HG03571 (cell line): ENCODE data around the gene NAV2.
"Not testable (repeated sequence)": the region's sequence is repeated elsewhere in the genome, so short reads cannot be mapped to it uniquely, and the experiment has no call there.

Source experiments
- ATAC-seq: cut with Tn5 transposase; IDR thresholded peaks from one replicate; pipeline ENCODE4 v1.9.1; 2021; ENCODE audit not compliant: unreplicated experiment

NAV2 gene

GRCh38 chr11:19987331-19987801 is 274.7 kb downstream of the NAV2 start:
- ATAC-seq = no peak

- no peak for ATAC-seq
These were observed 276.0 kb downstream of the NAV2 start for GRCh38 chr11:19988598-19988997.

- ATAC-seq = no peak
These were observed 276.6 kb downstream of the NAV2 start for GRCh38 chr11:19989191-19989590.

DNA sequence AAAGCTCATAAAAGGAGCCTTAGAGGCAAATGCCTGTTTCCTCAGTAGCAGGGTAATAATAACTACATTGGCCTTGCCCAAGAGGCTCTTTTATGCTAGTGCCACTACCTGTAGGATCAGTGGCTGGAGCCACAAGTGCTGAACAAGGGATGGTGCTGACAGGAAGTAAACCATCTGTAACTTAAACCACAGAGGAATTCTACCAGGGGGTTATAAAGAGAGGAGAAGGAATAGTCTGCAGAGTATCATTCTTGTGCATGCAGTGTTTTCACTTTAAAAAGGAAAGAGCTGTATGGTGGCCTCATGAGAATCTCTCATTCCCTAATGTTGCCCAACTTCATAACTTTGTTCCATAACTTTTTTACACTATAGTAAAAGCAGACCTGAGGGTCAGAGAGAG is 279.5 kb downstream of the NAV2 start:
- ATAC-seq = no peak

DNA sequence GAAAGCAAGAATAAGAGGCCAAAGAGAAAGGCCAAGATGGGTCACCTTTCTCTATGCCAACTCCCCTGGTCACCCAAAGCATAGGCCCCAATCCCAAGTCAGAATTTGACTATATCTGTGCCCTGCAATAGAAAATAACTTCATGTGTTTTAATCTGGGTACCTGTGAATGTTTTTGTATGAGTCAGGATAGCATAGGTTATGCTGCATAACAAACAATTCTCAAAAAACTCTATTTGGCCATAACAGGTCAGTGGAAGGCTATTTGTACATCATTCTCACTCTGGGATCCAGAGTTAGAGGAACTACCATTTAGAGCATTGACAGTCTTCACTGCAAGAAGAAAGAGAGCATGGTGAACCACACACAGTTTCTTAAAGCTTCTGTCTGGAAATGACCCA is 280.4 kb downstream of the NAV2 start:
- no peak for ATAC-seq

DNA sequence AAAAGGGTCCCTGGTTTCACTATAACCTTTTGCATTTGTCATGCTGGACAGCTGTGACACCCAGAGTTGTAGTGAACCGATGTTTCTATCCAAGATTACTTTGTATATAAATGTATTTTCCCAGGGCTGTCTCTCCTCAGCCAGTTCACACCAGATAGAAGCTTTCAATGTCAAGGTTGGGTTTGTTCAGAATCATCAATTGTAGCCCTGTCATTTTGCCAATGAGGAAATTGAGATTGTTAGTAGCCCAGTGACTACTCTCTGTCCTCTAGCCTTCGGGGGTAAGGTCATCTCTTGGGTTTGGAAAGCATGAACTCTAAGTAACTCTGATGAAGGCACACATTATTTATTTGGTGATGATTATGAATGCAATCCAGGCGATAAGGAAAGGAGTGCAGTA is 282.0 kb downstream of the NAV2 start:
- ATAC-seq = no peak

DNA sequence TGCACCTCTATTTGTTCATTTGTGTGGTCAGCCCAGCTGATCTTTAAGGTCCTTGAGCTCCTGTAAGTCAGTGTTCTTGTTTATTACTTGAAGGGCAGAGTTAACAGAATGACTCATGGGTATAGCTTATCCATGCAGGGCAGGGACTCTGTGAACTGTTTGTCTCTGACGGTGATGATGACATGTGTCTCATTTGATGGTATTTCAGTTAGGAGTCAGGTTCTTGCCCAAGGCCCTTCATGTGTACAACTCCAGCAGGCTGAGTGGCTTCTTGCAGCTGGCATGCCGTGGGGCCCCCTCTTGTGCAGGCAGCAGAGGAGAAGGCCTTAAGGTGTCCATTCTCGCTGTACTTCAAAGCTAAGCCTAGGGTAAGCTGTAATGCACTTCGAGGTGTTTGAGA is 282.5 kb downstream of the NAV2 start:
- ATAC-seq = no peak

- no peak for ATAC-seq
These were observed 283.9 kb downstream of the NAV2 start for GRCh38 chr11:19996571-19996970.

- no peak for ATAC-seq
These were observed 287.3 kb downstream of the NAV2 start for GRCh38 chr11:20000022-20000350.

GRCh38 chr11:20000351-20001134 is 287.9 kb downstream of the NAV2 start:
- no peak for ATAC-seq

- ATAC-seq = no peak
These were observed 289.9 kb downstream of the NAV2 start for GRCh38 chr11:20002312-20003216.

GRCh38 chr11:20003351-20003750 is 290.7 kb downstream of the NAV2 start:
- no peak for ATAC-seq

DNA sequence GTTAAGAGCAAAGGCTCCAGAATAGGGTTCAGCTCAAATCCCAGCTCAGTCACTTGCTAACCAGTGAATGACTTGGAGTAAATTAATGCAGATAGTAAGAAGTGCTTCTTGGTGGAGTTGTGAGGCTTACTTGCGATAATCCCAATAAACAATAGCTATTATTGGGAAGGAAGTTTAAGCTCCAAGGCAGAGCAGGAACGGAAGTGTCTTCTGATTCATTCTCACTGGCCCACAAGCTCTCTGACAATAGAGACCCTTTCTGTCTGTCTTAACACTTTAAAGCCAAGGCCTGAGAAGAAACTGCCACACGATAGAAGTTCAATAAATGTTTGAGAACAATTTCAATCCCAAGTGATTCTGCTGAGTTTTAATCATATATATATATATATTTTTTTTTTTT is 292.2 kb downstream of the NAV2 start:
- no peak for ATAC-seq

DNA sequence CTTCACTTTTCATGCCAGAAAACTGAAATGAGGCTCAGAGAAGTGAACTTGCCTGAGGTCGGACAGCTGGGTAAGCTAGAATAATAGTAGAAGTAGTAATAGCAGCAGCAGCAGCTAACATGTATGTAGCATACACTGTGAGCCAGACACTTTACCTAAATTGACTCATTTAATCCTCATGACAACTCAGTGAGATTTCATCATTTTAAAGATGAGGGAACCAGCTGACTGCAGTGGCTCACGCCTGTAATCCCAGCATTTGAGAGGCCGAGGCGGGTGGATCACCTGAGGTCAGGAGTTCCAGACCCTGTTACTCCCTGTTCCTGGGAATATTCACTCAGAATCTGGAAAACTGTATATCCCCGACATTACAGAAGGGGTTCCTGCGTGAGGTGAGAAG is 293.1 kb downstream of the NAV2 start:
- no peak for ATAC-seq

DNA sequence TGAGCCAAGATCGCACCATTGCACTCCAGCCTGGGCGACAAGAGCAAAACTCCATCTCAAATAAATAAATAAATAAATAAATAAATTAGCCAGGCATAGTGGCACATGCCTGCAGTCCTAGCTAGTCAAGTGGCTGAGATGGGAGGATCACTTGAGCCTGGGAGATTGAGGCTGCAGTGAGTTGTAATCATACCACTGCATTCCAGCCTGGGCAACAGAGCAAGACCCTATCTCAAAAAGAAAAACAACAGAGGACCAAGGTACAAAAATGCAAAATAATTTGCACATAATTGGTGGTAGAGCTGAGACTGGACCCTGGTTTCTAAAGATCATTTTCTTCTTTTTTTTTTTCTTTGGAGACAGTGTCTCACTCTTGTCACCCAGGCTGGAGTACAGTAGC is 294.0 kb downstream of the NAV2 start:
- not testable (repeated sequence) for ATAC-seq

- ATAC-seq = no peak
These were observed 294.7 kb downstream of the NAV2 start for GRCh38 chr11:20007386-20007785.

- no peak for ATAC-seq
These were observed 295.7 kb downstream of the NAV2 start for GRCh38 chr11:20008190-20008870.

GRCh38 chr11:20008871-20009644 is 296.4 kb downstream of the NAV2 start:
- ATAC-seq = no peak

- no peak for ATAC-seq
These were observed 297.7 kb downstream of the NAV2 start for GRCh38 chr11:20010156-20010850.

DNA sequence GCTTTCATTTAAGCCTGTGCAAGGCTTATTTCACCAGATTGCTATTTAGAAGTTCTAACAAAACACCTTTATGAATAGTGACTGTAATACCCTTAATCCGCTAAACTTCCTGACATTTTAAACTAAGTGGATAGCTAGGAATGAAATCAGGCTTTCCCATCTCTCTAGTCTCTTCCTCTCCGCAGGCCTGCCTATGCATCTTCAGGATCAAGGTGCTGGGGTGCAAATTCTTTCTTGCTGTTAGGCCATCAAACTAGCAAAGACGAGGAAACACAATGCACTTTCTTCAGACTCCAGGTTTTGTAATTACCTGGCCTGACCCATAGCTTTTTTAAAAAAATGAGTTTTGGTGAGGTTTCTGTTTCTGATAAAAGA is 298.2 kb downstream of the NAV2 start:
- no peak for ATAC-seq
